Osteocyte (in vitro differentiated cells): Measurements from ENCODE around the gene OR2S2. TPM values are rescaled to one million over a fixed set of nuclear protein-coding genes. Genes with fewer than 3 reads are reported as not detected.

Experiments used
- DNase-seq: peaks from one replicate; pipeline ENCODE4 v3.0.0; 2021; ENCODE audit warnings: mixed read lengths; ENCODE audit not compliant: unreplicated experiment; ENCODE audit errors: extremely low spot score
- H3K27ac Mint-ChIP-seq: one replicate; pipeline ENCODE4 v1.8.0; 2021; ENCODE audit warnings: mild to moderate bottlenecking, mixed read lengths; ENCODE audit not compliant: unreplicated experiment
- H3K27me3 Mint-ChIP-seq: one replicate; pipeline ENCODE4 v1.8.0; 2021; ENCODE audit warnings: mixed read lengths; ENCODE audit not compliant: unreplicated experiment
- H3K36me3 Mint-ChIP-seq: one replicate; pipeline ENCODE4 v1.8.0; 2021; ENCODE audit warnings: mixed read lengths; ENCODE audit not compliant: unreplicated experiment
- H3K4me1 Mint-ChIP-seq: one replicate; pipeline ENCODE4 v1.8.0; 2021; ENCODE audit warnings: mixed read lengths; ENCODE audit not compliant: unreplicated experiment
- H3K4me3 Mint-ChIP-seq: one replicate; pipeline ENCODE4 v1.8.0; 2021; ENCODE audit warnings: mild to moderate bottlenecking, moderate library complexity, mixed read lengths; ENCODE audit not compliant: unreplicated experiment
- H3K9me3 Mint-ChIP-seq: one replicate; pipeline ENCODE4 v1.8.0; 2021; ENCODE audit warnings: mixed read lengths; ENCODE audit not compliant: unreplicated experiment
- total RNA-seq: library from RNA; stranded (reverse); gene quantifications from 2 replicates; pipeline ENCODE4 v1.2.1, GENCODE V29; 2021
- TF ChIP-seq, protein P1 (sequence below): fragments of 200-600 bp; sonication (generic); IDR thresholded peaks from 2 replicates; pipeline ENCODE4 v1.5.0; 2021; ENCODE audit warnings: antibody characterized with exemption, mild to moderate bottlenecking, moderate library complexity

Gene OR2S2
- total RNA-seq, 1 donor from 2014 or later: not detected

DNA sequence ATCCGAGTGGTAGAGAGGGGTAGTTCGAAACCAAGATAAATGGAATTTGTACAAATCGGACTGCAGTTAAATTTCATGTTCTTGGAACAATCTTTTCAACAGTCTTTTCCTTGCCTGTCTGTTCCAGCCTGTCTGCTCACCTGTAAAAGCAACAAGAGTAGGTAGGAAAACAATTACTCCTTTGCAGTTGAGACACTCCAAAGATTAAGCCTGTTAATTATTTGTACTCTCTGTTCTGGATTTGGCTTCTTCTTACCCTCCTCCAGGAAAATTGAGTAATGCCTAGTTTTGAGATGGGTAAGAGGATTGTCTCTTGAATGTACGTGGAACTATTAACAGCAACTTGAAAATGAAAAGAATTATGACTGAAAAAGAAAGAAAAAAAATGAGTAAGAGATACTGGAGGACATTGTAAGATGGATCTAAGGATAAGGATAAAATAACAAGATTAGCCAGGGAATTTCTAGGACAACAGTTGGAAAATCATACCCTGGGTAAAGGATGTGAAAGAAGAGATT is 24.3 kb downstream of the OR2S2 start:
- Mint-ChIP-seq H3K4me3 (no peak overlapping the region), H3K27me3 (no peaks in the 10 kb centered on the region), H3K9me3 (peaks cover 8% of the 10 kb centered on the region), H3K27ac (peak overlapping the region; percentile 64), H3K36me3 (no peaks in the 10 kb centered on the region), H3K4me1 (peaks cover 56% of the 10 kb centered on the region)
- no peak for DNase-seq
- TF ChIP-seq, protein P1, sequence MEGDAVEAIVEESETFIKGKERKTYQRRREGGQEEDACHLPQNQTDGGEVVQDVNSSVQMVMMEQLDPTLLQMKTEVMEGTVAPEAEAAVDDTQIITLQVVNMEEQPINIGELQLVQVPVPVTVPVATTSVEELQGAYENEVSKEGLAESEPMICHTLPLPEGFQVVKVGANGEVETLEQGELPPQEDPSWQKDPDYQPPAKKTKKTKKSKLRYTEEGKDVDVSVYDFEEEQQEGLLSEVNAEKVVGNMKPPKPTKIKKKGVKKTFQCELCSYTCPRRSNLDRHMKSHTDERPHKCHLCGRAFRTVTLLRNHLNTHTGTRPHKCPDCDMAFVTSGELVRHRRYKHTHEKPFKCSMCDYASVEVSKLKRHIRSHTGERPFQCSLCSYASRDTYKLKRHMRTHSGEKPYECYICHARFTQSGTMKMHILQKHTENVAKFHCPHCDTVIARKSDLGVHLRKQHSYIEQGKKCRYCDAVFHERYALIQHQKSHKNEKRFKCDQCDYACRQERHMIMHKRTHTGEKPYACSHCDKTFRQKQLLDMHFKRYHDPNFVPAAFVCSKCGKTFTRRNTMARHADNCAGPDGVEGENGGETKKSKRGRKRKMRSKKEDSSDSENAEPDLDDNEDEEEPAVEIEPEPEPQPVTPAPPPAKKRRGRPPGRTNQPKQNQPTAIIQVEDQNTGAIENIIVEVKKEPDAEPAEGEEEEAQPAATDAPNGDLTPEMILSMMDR: no peak

DNA sequence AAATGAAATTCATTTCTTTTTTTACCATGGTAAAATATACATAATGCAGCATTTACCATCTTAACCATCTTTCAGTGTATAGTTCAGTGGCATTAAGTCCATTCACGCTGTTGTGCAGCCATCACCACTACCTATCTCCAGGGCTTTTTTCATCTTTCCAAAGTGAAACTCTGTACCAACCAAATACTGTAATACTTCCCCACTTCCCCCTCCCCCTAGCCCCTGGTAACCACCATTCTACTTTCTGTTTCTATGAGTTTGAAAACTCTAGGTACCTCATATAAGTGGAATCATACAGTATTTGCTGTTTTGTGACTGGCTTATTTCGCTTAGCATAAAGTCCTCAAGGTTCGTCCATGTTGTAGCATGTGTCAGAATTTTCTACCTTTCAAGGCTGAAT is 25.2 kb downstream of the OR2S2 start:
- TF ChIP-seq, protein P1: no peak
- Mint-ChIP-seq H3K27me3 (no peaks in the 10 kb centered on the region), H3K4me1 (peaks cover 54% of the 10 kb centered on the region), H3K9me3 (peaks cover 8% of the 10 kb centered on the region), H3K27ac (no peak overlapping the region), H3K36me3 (no peaks in the 10 kb centered on the region), H3K4me3 (no peak overlapping the region)
- no peak for DNase-seq

DNA sequence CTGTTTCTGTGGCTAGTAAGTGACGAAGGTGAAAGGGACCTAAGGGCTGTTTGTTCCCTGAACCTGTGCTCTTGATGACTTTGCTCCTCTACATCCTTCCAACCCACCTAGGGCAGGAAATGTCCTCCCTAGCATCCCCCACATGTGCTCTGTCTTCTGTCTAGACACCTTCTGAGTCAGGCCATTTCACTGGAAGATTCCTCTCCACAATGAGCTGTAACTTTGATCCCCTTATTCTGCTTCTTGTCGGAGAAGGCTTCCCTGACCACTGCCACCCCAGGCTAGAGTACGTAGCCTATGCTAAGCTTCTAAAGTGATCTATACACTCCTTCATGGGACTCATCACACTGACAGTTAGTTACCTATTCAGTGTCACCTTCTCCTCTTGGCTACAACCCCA is 27.0 kb downstream of the OR2S2 start:
- H3K9me3 Mint-ChIP-seq: no peaks in the 10 kb centered on the region
- peaks cover 39% of the 10 kb centered on the region for H3K4me1 Mint-ChIP-seq
- H3K27me3 Mint-ChIP-seq: no peaks in the 10 kb centered on the region
- no peak for DNase-seq
- TF ChIP-seq, protein P1: no peak
- H3K36me3 Mint-ChIP-seq: no peaks in the 10 kb centered on the region
- H3K27ac Mint-ChIP-seq: no peak overlapping the region
- H3K4me3 Mint-ChIP-seq: no peak overlapping the region

DNA sequence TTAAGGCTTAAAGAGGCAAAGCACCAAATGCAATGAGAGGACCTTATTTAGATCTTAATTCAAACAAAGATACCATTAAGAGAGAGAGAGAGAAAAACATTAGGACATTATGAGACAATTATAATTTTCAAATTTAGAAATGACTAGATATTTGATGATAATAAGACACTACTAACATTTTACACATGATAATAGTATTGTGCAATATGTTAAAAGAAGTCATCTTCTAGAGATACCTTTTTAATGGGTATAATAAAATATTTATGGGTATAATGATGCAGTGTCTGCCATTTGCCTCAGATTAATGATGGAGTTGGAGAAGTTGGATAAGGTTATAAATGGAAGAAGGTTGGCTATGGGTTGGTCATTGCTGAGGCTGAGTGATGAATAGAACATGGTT is 27.4 kb downstream of the OR2S2 start:
- Mint-ChIP-seq H3K27ac (no peak overlapping the region), H3K27me3 (no peaks in the 10 kb centered on the region), H3K36me3 (no peaks in the 10 kb centered on the region), H3K4me1 (peaks cover 37% of the 10 kb centered on the region), H3K9me3 (no peaks in the 10 kb centered on the region), H3K4me3 (no peak overlapping the region)
- TF ChIP-seq, protein P1: no peak
- DNase-seq: no peak

DNA sequence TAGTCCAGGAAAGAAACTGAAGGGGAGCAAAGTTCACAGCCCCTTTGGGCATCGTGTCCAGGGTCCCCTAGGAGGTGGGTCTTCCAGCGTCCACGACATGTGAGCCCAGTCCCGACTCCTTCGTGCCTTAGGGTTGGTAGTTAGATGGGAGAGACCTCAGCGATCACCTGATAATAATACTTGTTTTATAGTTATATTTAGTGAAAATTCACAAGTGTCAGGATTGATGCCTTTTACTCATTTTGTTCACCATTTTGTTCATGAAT is 28.6 kb downstream of the OR2S2 start:
- H3K4me1 Mint-ChIP-seq: peaks cover 37% of the 10 kb centered on the region

More for the DNA sequence above, 28.6 kb downstream of the OR2S2 start:
- TF ChIP-seq, protein P1: no peak
- no peak for DNase-seq
- no peaks in the 10 kb centered on the region for H3K9me3 Mint-ChIP-seq
- H3K36me3 Mint-ChIP-seq: no peaks in the 10 kb centered on the region
- H3K27ac Mint-ChIP-seq: peak overlapping the region; percentile 79
- H3K27me3 Mint-ChIP-seq: no peaks in the 10 kb centered on the region
- no peak overlapping the region for H3K4me3 Mint-ChIP-seq
